ENCODE results near the gene PTPRD. TPM values are rescaled to one million over a fixed set of nuclear protein-coding genes. Genes with fewer than 3 reads are reported as not detected.

The PTPRD gene
- total RNA-seq, 1 donor from 2014 or later, result 136 TPM

DNA sequence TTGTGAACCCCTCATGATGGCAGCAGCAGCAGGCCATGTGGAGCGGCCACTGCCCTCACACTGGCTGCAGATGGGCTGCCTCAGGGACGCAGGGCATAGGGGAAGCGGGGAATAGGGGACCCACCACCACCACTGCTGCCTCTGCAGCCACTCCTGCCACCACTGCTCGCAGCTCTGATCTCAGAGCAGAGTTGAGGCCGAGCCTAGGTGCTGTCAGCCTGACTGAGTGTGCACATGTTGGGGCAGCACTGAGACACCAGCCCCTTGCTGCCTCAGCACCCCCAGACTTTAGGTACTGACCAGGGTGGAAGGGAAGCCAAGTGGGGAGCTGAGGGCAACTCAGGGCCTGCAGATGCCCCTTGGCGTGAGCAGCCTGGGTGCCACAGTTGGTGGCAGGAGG, 1969.3 kb downstream of the PTPRD start:
- peaks cover 12% of the 10 kb centered on the region for H3K36me3 Mint-ChIP-seq
- Histone ChIP-seq H3K9me3 (ENCODE audit: low read depth) (no peaks in the 10 kb centered on the region), H3K9ac (no peak overlapping the region), H3K27me3 (no peaks in the 10 kb centered on the region), H4K20me1 (ENCODE audit: low read depth) (no peaks in the 10 kb centered on the region), H3K4me2 (no peak overlapping the region), H2AFZ (replicated peaks) (no peak overlapping the region), H3K36me3 (no peaks in the 10 kb centered on the region), H3K4me1 (no peaks in the 10 kb centered on the region), H3F3A (ENCODE audit: low read depth) (no peaks in the 10 kb centered on the region), H3K4me3 (no peak overlapping the region), H3K79me2 (ENCODE audit: low read depth) (peaks cover 5% of the 10 kb centered on the region), H3K27ac (no peak overlapping the region)
- no peak for TF ChIP-seq EZH2phosphoT487 (IDR thresholded peaks at IDR 0.05)
- DNase-seq (ENCODE audit: low spot score), result no peak
- no peak overlapping the region for H3K4me3 Mint-ChIP-seq
- H3K27me3 Mint-ChIP-seq (ENCODE audit: insufficient read depth, low read depth), result no peaks in the 10 kb centered on the region
- H3K4me1 Mint-ChIP-seq, result no peaks in the 10 kb centered on the region
- no peak overlapping the region for H3K27ac Mint-ChIP-seq
- H3K9me3 Mint-ChIP-seq, result no peaks in the 10 kb centered on the region

DNA sequence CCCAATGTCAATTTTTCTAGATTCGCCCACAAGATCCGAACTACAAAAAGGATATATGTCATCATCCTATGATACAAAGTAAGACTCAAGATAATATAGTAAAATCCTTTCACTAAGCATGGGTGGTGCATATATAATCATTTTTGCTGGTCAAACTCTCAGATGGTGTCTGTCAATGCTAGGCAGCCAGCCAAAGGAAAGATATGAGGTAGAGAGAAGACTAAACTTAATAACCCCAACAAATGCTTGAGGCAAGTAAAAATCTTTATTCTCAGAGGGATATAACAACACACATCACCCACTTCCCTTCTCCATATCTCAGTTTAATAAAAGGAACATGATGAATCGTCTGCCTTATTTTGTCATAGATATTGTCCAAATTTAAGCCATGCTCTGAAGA, 1972.0 kb downstream of the PTPRD start:
- Mint-ChIP-seq H3K36me3 (peaks cover 12% of the 10 kb centered on the region), H3K27ac (no peak overlapping the region), H3K9me3 (no peaks in the 10 kb centered on the region), H3K4me1 (no peaks in the 10 kb centered on the region), H3K4me3 (no peak overlapping the region), H3K27me3 (ENCODE audit: insufficient read depth, low read depth) (no peaks in the 10 kb centered on the region)
- H3K9ac ChIP-seq, result no peak overlapping the region
- no peak for DNase-seq (ENCODE audit: low spot score)
- H3K4me3 ChIP-seq, result no peak overlapping the region
- H3K36me3 ChIP-seq, result no peaks in the 10 kb centered on the region
- H3K4me2 ChIP-seq, result no peak overlapping the region
- H3K9me3 ChIP-seq (ENCODE audit: low read depth), result no peaks in the 10 kb centered on the region
- no peak overlapping the region for H3K27ac ChIP-seq
- peaks cover 5% of the 10 kb centered on the region for H3F3A ChIP-seq (ENCODE audit: low read depth)
- no peak for TF ChIP-seq EZH2 (IDR thresholded peaks at IDR 0.05)
- TF ChIP-seq EZH2phosphoT487 (IDR thresholded peaks at IDR 0.05), result no peak
- TF ChIP-seq, protein P1, sequence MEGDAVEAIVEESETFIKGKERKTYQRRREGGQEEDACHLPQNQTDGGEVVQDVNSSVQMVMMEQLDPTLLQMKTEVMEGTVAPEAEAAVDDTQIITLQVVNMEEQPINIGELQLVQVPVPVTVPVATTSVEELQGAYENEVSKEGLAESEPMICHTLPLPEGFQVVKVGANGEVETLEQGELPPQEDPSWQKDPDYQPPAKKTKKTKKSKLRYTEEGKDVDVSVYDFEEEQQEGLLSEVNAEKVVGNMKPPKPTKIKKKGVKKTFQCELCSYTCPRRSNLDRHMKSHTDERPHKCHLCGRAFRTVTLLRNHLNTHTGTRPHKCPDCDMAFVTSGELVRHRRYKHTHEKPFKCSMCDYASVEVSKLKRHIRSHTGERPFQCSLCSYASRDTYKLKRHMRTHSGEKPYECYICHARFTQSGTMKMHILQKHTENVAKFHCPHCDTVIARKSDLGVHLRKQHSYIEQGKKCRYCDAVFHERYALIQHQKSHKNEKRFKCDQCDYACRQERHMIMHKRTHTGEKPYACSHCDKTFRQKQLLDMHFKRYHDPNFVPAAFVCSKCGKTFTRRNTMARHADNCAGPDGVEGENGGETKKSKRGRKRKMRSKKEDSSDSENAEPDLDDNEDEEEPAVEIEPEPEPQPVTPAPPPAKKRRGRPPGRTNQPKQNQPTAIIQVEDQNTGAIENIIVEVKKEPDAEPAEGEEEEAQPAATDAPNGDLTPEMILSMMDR (IDR thresholded peaks at IDR 0.05), result no peak
- H4K20me1 ChIP-seq (ENCODE audit: low read depth), result no peaks in the 10 kb centered on the region
- H3K79me2 ChIP-seq (ENCODE audit: low read depth), result no peaks in the 10 kb centered on the region
- no peaks in the 10 kb centered on the region for H3K4me1 ChIP-seq
- no peaks in the 10 kb centered on the region for H3K27me3 ChIP-seq
- no peak overlapping the region for H2AFZ ChIP-seq (replicated peaks)

DNA sequence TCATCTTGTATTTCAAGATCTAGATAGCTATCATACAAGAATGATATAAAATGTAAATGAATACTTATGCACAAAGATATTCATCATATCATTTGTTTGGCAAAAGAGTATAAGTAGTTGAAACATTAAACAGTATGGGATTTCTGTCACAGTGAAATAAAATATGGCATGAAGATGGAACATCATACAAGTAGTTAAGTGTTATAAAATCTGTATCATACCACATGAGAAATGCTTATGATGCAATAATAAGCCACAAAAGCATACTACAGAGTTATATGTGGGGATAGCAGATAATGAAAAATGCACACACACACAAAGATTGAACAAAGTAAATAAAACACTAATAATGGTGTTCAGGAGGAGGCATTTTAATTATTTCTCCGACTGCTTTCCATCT, 1975.2 kb downstream of the PTPRD start:
- Histone ChIP-seq H3K4me3 (no peak overlapping the region), H3K4me2 (no peak overlapping the region), H3K36me3 (no peaks in the 10 kb centered on the region), H3K4me1 (peaks cover 3% of the 10 kb centered on the region), H3F3A (ENCODE audit: low read depth) (peaks cover 6% of the 10 kb centered on the region), H3K79me2 (ENCODE audit: low read depth) (no peaks in the 10 kb centered on the region), H4K20me1 (ENCODE audit: low read depth) (no peaks in the 10 kb centered on the region), H3K9me3 (ENCODE audit: low read depth) (no peaks in the 10 kb centered on the region), H3K27me3 (no peaks in the 10 kb centered on the region), H3K27ac (no peak overlapping the region), H2AFZ (replicated peaks) (no peak overlapping the region), H3K9ac (no peak overlapping the region)
- Mint-ChIP-seq H3K9me3 (no peaks in the 10 kb centered on the region), H3K4me3 (no peak overlapping the region), H3K36me3 (peaks cover 15% of the 10 kb centered on the region), H3K27me3 (ENCODE audit: insufficient read depth, low read depth) (no peaks in the 10 kb centered on the region), H3K27ac (no peak overlapping the region), H3K4me1 (no peaks in the 10 kb centered on the region)
- TF ChIP-seq EZH2 (IDR thresholded peaks at IDR 0.05), result no peak
- TF ChIP-seq EZH2phosphoT487 (IDR thresholded peaks at IDR 0.05), result no peak
- TF ChIP-seq, protein P1 (IDR thresholded peaks at IDR 0.05), result no peak
- no peak for DNase-seq (ENCODE audit: low spot score)

DNA sequence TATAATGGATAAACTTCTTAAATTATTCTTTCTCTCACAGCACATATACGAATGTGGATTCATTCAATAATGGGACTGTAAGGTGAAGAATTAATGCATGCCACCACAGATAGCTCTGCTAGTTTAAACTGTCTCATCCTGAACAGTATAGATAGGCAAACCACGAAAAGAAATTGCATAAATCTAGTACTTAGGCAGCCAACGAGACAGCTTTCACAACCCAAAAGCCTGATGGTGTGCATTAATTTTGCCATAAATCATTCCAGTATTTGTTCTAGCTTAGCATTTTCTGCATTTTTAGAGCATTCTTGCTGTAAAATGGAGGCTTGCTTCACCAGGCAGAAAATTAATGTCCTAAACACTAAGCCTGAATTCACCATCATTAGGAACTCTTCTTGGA, 1979.0 kb downstream of the PTPRD start:
- H3K27ac ChIP-seq, result no peak overlapping the region
- no peak overlapping the region for H3K4me2 ChIP-seq
- H3K79me2 ChIP-seq (ENCODE audit: low read depth), result no peaks in the 10 kb centered on the region
- H3K27me3 Mint-ChIP-seq (ENCODE audit: insufficient read depth, low read depth), result no peaks in the 10 kb centered on the region
- H3K27me3 ChIP-seq, result no peaks in the 10 kb centered on the region
- no peaks in the 10 kb centered on the region for H4K20me1 ChIP-seq (ENCODE audit: low read depth)
- H3F3A ChIP-seq (ENCODE audit: low read depth), result peaks cover 6% of the 10 kb centered on the region
- no peaks in the 10 kb centered on the region for H3K9me3 ChIP-seq (ENCODE audit: low read depth)
- no peak overlapping the region for H2AFZ ChIP-seq (replicated peaks)
- peaks cover 11% of the 10 kb centered on the region for H3K4me1 ChIP-seq
- no peaks in the 10 kb centered on the region for H3K9me3 Mint-ChIP-seq
- no peaks in the 10 kb centered on the region for H3K36me3 ChIP-seq
- H3K4me1 Mint-ChIP-seq, result peaks cover 12% of the 10 kb centered on the region
- TF ChIP-seq EZH2 (IDR thresholded peaks at IDR 0.05) (no peak), EZH2phosphoT487 (IDR thresholded peaks at IDR 0.05) (no peak)
- TF ChIP-seq, protein P1 (IDR thresholded peaks at IDR 0.05), result no peak
- no peak overlapping the region for H3K9ac ChIP-seq
- DNase-seq (ENCODE audit: low spot score), result no peak
- no peak overlapping the region for H3K4me3 ChIP-seq
- no peak overlapping the region for H3K4me3 Mint-ChIP-seq
- peaks cover 15% of the 10 kb centered on the region for H3K36me3 Mint-ChIP-seq
- no peak overlapping the region for H3K27ac Mint-ChIP-seq

Data from neural progenitor cell (in vitro differentiated cells).